Hepatocyte (in vitro differentiated cells): ENCODE data around the gene BHMT2. TPM values are rescaled to one million over a fixed set of nuclear protein-coding genes. Genes with fewer than 3 reads are reported as not detected.

Experiments used
- DNase-seq: peaks from one replicate; pipeline ENCODE4 v3.0.0-alpha.2; 2016; ENCODE audit warnings: low spot score
- H2AFZ ChIP-seq: fragments of 200-600 bp; sonication (generic); 2 replicates; pipeline ENCODE4 v1.6.0; 2016; ENCODE audit warnings: antibody characterized with exemption, mild to moderate bottlenecking
- H3K27ac ChIP-seq: fragments of 200-600 bp; sonication (generic); 2 replicates; pipeline ENCODE4 v1.5.1; 2016; ENCODE audit warnings: mild to moderate bottlenecking
- H3K27me3 ChIP-seq: fragments of 200-600 bp; sonication (generic); 2 replicates; pipeline ENCODE4 v1.6.1; 2016
- H3K36me3 ChIP-seq: fragments of 200-600 bp; sonication (generic); replicated peaks from 2 replicates; pipeline ENCODE4 v1.5.1; 2016; ENCODE audit warnings: low read depth; ENCODE audit not compliant: insufficient read depth
- H3K4me1 ChIP-seq: fragments of 200-600 bp; sonication (generic); 2 replicates; pipeline ENCODE4 v1.5.1; 2016; ENCODE audit warnings: mild to moderate bottlenecking, moderate library complexity; ENCODE audit not compliant: insufficient read depth
- H3K4me2 ChIP-seq: fragments of 200-600 bp; sonication (generic); 2 replicates; pipeline ENCODE4 v1.6.0; 2016
- H3K4me3 ChIP-seq: fragments of 200-600 bp; sonication (generic); 2 replicates; pipeline ENCODE4 v1.5.1; 2016; ENCODE audit warnings: mild to moderate bottlenecking
- H3K79me2 ChIP-seq: fragments of 200-600 bp; sonication (generic); 2 replicates; pipeline ENCODE4 v1.6.0; 2017; ENCODE audit warnings: mild to moderate bottlenecking
- H3K9me2 ChIP-seq: fragments of 200-600 bp; sonication (generic); replicated peaks from 2 replicates; pipeline ENCODE4 v1.6.0; 2017; ENCODE audit warnings: mild to moderate bottlenecking; ENCODE audit not compliant: insufficient read depth
- H3K9me3 ChIP-seq: fragments of 200-600 bp; sonication (generic); 2 replicates; pipeline ENCODE4 v1.5.1; 2016; ENCODE audit warnings: low read depth, mild to moderate bottlenecking
- H4K20me1 ChIP-seq: fragments of 200-600 bp; sonication (generic); 2 replicates; pipeline ENCODE4 v1.6.0; 2016; ENCODE audit warnings: mild to moderate bottlenecking; ENCODE audit not compliant: insufficient read depth, poor library complexity, severe bottlenecking
- CTCF ChIP-seq: fragments of 200-600 bp; sonication (generic); IDR thresholded peaks from 2 replicates; pipeline ENCODE4 v1.5.1; 2016; ENCODE audit warnings: antibody characterized with exemption, mild to moderate bottlenecking; ENCODE audit not compliant: poor library complexity
- EZH2 ChIP-seq: fragments of 200-600 bp; sonication (generic); IDR thresholded peaks from 2 replicates; pipeline ENCODE4 v1.6.1; 2016; ENCODE audit warnings: antibody characterized with exemption, mild to moderate bottlenecking, borderline replicate concordance
- EZH2phosphoT487 ChIP-seq: fragments of 200-600 bp; sonication (generic); IDR thresholded peaks from one replicate; pipeline ENCODE4 v1.6.1; 2018; ENCODE audit warnings: antibody characterized with exemption, mild to moderate bottlenecking, low read depth, moderate library complexity; ENCODE audit not compliant: unreplicated experiment, severe bottlenecking
- WGBS: methylation state at CpG from one replicate; pipeline ENCODE4 v1.1.6; 2016; ENCODE audit warnings: low lambda C conversion rate; ENCODE audit errors: missing lambda C conversion rate; 5-methylcytosine and 5-hydroxymethylcytosine counted together
- polyA plus RNA-seq: library from polyadenylated mRNA; unstranded; fragments of >200 nt; fragmentation: Nextera tagmentation; extraction: Ambion mirVana; gene quantifications from 2 replicates; pipeline ENCODE4 v1.2.1, GENCODE V29; 2016
- total RNA-seq: library from RNA; depleted of rRNA; stranded (reverse); fragments of >200 nt; gene quantifications from 2 replicates; pipeline ENCODE4 v1.2.3, GENCODE V29; 2014

BHMT2 gene
- total and polyA plus RNA-seq, 2 experiments from 2014 or later, result not detected

GRCh38 chr5:79109527-79110492, 40.2 kb downstream of the BHMT2 start:
- no peak for TF ChIP-seq EZH2phosphoT487
- peak; percentile 41 for TF ChIP-seq CTCF
- peak; percentile 61 for TF ChIP-seq EZH2
- H3K4me2 ChIP-seq, result no peak overlapping the region
- DNase-seq, result peak; percentile 34

DNA sequence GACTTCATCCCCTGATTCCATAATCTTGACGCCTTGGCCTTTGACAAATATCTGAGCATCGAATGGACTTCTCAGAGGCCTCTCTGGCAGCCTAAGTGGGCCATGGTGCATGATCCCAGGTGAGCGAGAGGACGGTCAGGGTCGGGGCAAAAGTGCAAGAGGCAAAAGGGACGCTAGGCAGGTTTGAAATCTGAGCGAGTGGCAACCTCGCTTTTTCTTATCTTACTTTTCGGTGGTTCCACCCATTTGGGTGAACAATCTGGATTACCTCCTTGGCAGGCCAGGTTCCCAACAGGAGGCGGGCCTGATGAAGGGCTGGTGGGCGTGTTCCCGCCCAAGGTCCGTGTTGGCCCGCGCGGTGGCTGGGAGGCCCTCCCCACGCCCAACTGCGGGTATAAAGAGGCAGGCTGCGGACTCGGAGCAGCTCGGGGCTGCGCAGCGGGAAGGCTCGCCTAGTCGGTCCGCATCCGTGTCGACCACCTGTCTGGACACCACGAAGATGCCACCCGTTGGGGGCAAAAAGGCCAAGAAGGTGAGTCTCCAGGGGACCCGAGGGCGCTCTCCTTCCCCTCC, 41.9 kb downstream of the BHMT2 start, which contains the start of gene BHMT:
Gene BHMT, plus strand, starts transcription at position 423 of the 573 bp plus-strand sequence. Its CDS starts 77 bp downstream, at position 500.
- no peak within 1 kb of the TSS for H3K27ac ChIP-seq
- DNase-seq, result peak; percentile 20
- H3K9me2 ChIP-seq, result no peaks in the 10 kb centered on the region
- no peaks in the 10 kb centered on the region for H4K20me1 ChIP-seq
- peak within 1 kb of the TSS; percentile 77 for H3K4me2 ChIP-seq
- H2AFZ ChIP-seq, result no peak within 1 kb of the TSS
- TF ChIP-seq CTCF (no peak), EZH2 (no peak), EZH2phosphoT487 (no peak)
- H3K4me1 ChIP-seq, result peaks cover 11% of the 10 kb centered on the region
- H3K4me3 ChIP-seq, result no peak within 1 kb of the TSS
- no peaks in the 10 kb centered on the region for H3K9me3 ChIP-seq
- peaks cover 62% of the 10 kb centered on the region for H3K27me3 ChIP-seq
- WGBS, result 18% methylated on average over 30 of the region's 32 CpGs
- no peaks in the 10 kb centered on the region for H3K36me3 ChIP-seq
- no peaks in the 10 kb centered on the region for H3K79me2 ChIP-seq

More at GRCh38 chr5:79109527-79110492, 40.2 kb downstream of the BHMT2 start:
- Histone ChIP-seq H3K4me3 (no peak overlapping the region), H3K79me2 (no peaks in the 10 kb centered on the region), H3K9me3 (no peaks in the 10 kb centered on the region), H2AFZ (no peak overlapping the region), H3K36me3 (no peaks in the 10 kb centered on the region), H3K9me2 (no peaks in the 10 kb centered on the region), H3K4me1 (peaks cover 11% of the 10 kb centered on the region), H3K27ac (no peak overlapping the region), H4K20me1 (no peaks in the 10 kb centered on the region), H3K27me3 (peaks cover 54% of the 10 kb centered on the region)
- WGBS, result 43% methylated on average over 15 of the region's 15 CpGs

GRCh38 chr5:79111960-79112702, 42.6 kb downstream of the BHMT2 start:
- no peak overlapping the region for H2AFZ ChIP-seq
- H4K20me1 ChIP-seq, result no peaks in the 10 kb centered on the region
- no peaks in the 10 kb centered on the region for H3K9me3 ChIP-seq
- 9% methylated on average over 36 of the region's 39 CpGs for WGBS
- H3K36me3 ChIP-seq, result no peaks in the 10 kb centered on the region
- H3K79me2 ChIP-seq, result no peaks in the 10 kb centered on the region
- peak overlapping the region; percentile 77 for H3K4me2 ChIP-seq
- H3K4me1 ChIP-seq, result peaks cover 11% of the 10 kb centered on the region
- no peaks in the 10 kb centered on the region for H3K9me2 ChIP-seq
- no peak for DNase-seq
- TF ChIP-seq EZH2 (peak; percentile 92), EZH2phosphoT487 (peak; percentile 86), CTCF (no peak)
- no peak overlapping the region for H3K27ac ChIP-seq
- peaks cover 62% of the 10 kb centered on the region for H3K27me3 ChIP-seq
- no peak overlapping the region for H3K4me3 ChIP-seq
